Keratinocyte (primary cell): Measurements from ENCODE around the gene PRKAR1B.

Experiments
- EZH2 ChIP-seq: IDR thresholded peaks from one replicate; pipeline ENCODE4 v1.6.1; 2012; ENCODE audit warnings: inconsistent platforms, mild to moderate bottlenecking, low read length, moderate library complexity
- TF ChIP-seq, protein P1 (sequence below), 3 experiments: IDR thresholded peaks in 1 of 3; conservative IDR thresholded peaks in 1 of 3; optimal IDR thresholded peaks in 1 of 3; 2 replicates in 2 of 3; 3 replicates in 1 of 3; pipeline versions ENCODE3 to v1.5.1; 2011; ENCODE audit warnings: low read length in 3 of 3, mild to moderate bottlenecking in 3 of 3, moderate library complexity in 2 of 3, control low read depth in 1 of 3, inconsistent platforms in 1 of 3; ENCODE audit not compliant: insufficient read depth in 2 of 3; ENCODE audit errors: extremely low read depth in 1 of 3

DNA sequence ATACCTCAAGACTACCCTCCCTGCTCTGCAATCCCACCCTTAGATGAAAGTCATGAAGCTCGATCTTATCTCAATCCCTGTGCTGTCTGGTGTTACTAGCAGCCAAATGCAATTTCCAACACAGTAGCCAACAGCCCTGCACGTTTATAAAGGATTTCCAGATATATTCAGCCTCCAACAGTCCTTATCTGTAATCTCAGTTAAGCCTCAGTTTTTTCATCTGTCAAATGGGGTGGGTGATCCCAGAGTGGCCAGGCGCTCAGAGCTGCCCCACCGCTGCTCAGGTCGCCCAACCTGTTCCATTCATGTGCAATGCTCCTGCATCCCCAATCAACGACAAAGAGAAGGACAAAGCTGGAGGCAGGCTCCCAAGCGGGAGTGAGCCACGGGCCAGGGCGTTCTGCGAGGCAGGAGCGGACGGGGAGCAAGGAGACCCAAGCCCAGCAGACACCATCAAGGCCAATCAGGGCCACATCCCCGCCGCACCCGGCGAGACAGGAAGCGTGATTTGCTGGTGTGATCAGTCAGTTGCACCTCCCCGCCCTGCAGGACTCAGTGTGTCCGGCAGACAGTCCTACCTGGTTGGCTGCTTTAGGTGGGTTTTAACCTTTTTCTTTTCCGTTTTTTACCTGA lies 227.1 kb downstream of the PRKAR1B start:
- TF ChIP-seq, protein P1, sequence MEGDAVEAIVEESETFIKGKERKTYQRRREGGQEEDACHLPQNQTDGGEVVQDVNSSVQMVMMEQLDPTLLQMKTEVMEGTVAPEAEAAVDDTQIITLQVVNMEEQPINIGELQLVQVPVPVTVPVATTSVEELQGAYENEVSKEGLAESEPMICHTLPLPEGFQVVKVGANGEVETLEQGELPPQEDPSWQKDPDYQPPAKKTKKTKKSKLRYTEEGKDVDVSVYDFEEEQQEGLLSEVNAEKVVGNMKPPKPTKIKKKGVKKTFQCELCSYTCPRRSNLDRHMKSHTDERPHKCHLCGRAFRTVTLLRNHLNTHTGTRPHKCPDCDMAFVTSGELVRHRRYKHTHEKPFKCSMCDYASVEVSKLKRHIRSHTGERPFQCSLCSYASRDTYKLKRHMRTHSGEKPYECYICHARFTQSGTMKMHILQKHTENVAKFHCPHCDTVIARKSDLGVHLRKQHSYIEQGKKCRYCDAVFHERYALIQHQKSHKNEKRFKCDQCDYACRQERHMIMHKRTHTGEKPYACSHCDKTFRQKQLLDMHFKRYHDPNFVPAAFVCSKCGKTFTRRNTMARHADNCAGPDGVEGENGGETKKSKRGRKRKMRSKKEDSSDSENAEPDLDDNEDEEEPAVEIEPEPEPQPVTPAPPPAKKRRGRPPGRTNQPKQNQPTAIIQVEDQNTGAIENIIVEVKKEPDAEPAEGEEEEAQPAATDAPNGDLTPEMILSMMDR (optimal IDR thresholded peaks at IDR 0.05 in 1 of 3, IDR thresholded peaks at IDR 0.05 in 1 of 3, conservative IDR thresholded peaks at IDR 0.05 in 1 of 3; ENCODE audit: extremely low read depth in 1 of 3, insufficient read depth in 2 of 3, low read length in 3 of 3), result no peak
- no peak for TF ChIP-seq EZH2
